IMR-90 (cell line): ENCODE measurements around the gene CCNK. TPM values are rescaled to one million over a fixed set of nuclear protein-coding genes. Genes with fewer than 3 reads are reported as not detected.

Experiments
- ATAC-seq: fragments of 200-7000 bp; cut with Tn5 transposase; 2 replicates; pipeline ENCODE4 v1.9.1; 2020; ENCODE audit warnings: low read depth, mild to moderate bottlenecking, moderate library complexity
- BruUV-seq: library from RNA; stranded (reverse); fragments of 400-500 nt; replicated peaks from 2 replicates; lab custom pipeline; 2021; lab: Mats Ljungman, UMichigan
- CTCF ChIA-PET: fragments of 300-600 bp; formaldehyde crosslinking; extraction: SDS; loops from one replicate; lab custom pipeline; 2021; ENCODE audit warnings: antibody characterized with exemption; lab: Yijun Ruan, JAX
- POLR2A ChIA-PET: fragments of 300-600 bp; sonication (Branson Sonifier 250); formaldehyde crosslinking; loops from one replicate; lab custom pipeline; 2022; ENCODE audit warnings: antibody characterized with exemption; ENCODE audit not compliant: unreplicated experiment; lab: Charles Lee
- DNase-seq: peaks from one replicate; pipeline ENCODE4 v3.0.0; 2013
- H2AFZ ChIP-seq: replicated peaks from 2 replicates; pipeline ENCODE3; 2013; ENCODE audit warnings: low read length, mild to moderate bottlenecking; ENCODE audit not compliant: poor library complexity
- H2AK5ac ChIP-seq: 2 replicates; pipeline ENCODE4 v1.6.1; 2013; ENCODE audit warnings: low read depth, low read length, inconsistent platforms
- H2AK9ac ChIP-seq: replicated peaks from 2 replicates; pipeline ENCODE3; 2013; ENCODE audit warnings: mild to moderate bottlenecking, low read depth, low read length, moderate library complexity; ENCODE audit not compliant: poor library complexity
- H2BK120ac ChIP-seq: 2 replicates; pipeline ENCODE4 v1.6.1; 2013; ENCODE audit warnings: low read depth, low read length, inconsistent platforms
- H2BK15ac ChIP-seq: 3 replicates; pipeline ENCODE4 v1.6.1; 2013; ENCODE audit warnings: low read depth, low read length, inconsistent platforms
- H2BK20ac ChIP-seq: 2 replicates; pipeline ENCODE4 v1.6.1; 2013; ENCODE audit warnings: low read depth, mild to moderate bottlenecking, inconsistent platforms, low read length, moderate library complexity
- H2BK5ac ChIP-seq: 2 replicates; pipeline ENCODE4 v1.6.1; 2013; ENCODE audit warnings: mild to moderate bottlenecking, low read depth, low read length, inconsistent platforms; ENCODE audit not compliant: poor library complexity, severe bottlenecking
- H3K14ac ChIP-seq: replicated peaks from 2 replicates; pipeline ENCODE4 v1.6.1; 2013; ENCODE audit warnings: low read depth, low read length, inconsistent platforms
- H3K18ac ChIP-seq: 2 replicates; pipeline ENCODE4 v1.6.1; 2013; ENCODE audit warnings: low read depth, low read length, control low read depth
- H3K23ac ChIP-seq: 2 replicates; pipeline ENCODE4 v1.6.1; 2013; ENCODE audit warnings: low read depth, low read length, inconsistent platforms
- H3K27ac ChIP-seq: 2 replicates; pipeline ENCODE4 v1.5.1; 2013; ENCODE audit warnings: mild to moderate bottlenecking, control low read depth, low read length; ENCODE audit not compliant: insufficient read depth
- H3K27me3 ChIP-seq: 2 replicates; pipeline ENCODE4 v1.6.1; 2013; ENCODE audit warnings: low read length; ENCODE audit not compliant: control insufficient read depth, insufficient read depth
- H3K36me3 ChIP-seq: 2 replicates; pipeline ENCODE4 v1.6.1; 2013; ENCODE audit warnings: low read length, mixed read lengths; ENCODE audit not compliant: control insufficient read depth, insufficient read depth
- H3K4ac ChIP-seq: 2 replicates; pipeline ENCODE4 v1.6.1; 2013; ENCODE audit warnings: low read depth, low read length, inconsistent platforms
- H3K4me1 ChIP-seq: 2 replicates; pipeline ENCODE4 v1.6.1; 2013; ENCODE audit warnings: low read length, mixed read lengths; ENCODE audit not compliant: control insufficient read depth, insufficient read depth
- H3K4me2 ChIP-seq: 2 replicates; pipeline ENCODE4 v1.6.1; 2013; ENCODE audit warnings: low read depth, mild to moderate bottlenecking, control low read depth, low read length, moderate library complexity
- H3K4me3 ChIP-seq: 2 replicates; pipeline ENCODE4 v1.5.1; 2013; ENCODE audit warnings: low read depth, mild to moderate bottlenecking, control low read depth, low read length, moderate library complexity; ENCODE audit not compliant: insufficient read depth
- H3K56ac ChIP-seq: 2 replicates; pipeline ENCODE4 v1.6.1; 2013; ENCODE audit warnings: low read length, inconsistent platforms; ENCODE audit not compliant: insufficient read depth; ENCODE audit errors: extremely low read depth
- H3K79me1 ChIP-seq, 2 experiments: 2 replicates each; pipeline ENCODE4 v1.6.1; 2013; ENCODE audit warnings: low read length in 2 of 2, inconsistent platforms in 1 of 2, low read depth in 1 of 2
- H3K9ac ChIP-seq: 2 replicates; pipeline ENCODE4 v1.6.1; 2013; ENCODE audit warnings: low read depth, low read length, control low read depth
- H3K9me1 ChIP-seq: 2 replicates; pipeline ENCODE4 v1.6.1; 2013; ENCODE audit warnings: low read length, inconsistent platforms; ENCODE audit not compliant: insufficient read depth
- H3K9me3 ChIP-seq: 2 replicates; pipeline ENCODE4 v1.6.1; 2013; ENCODE audit warnings: low read length; ENCODE audit not compliant: control insufficient read depth, insufficient read depth
- H4K20me1 ChIP-seq: 2 replicates; pipeline ENCODE4 v1.6.1; 2013; ENCODE audit warnings: low read length, inconsistent platforms; ENCODE audit not compliant: insufficient read depth
- H4K5ac ChIP-seq: 2 replicates; pipeline ENCODE4 v1.6.1; 2013; ENCODE audit warnings: mild to moderate bottlenecking, low read depth, low read length, control low read depth
- H4K8ac ChIP-seq, 2 experiments: 2 replicates each; pipeline ENCODE4 v1.6.1; 2013; ENCODE audit warnings: low read depth in 2 of 2, low read length in 2 of 2, control low read depth in 1 of 2, inconsistent platforms in 1 of 2
- H4K91ac ChIP-seq: 2 replicates; pipeline ENCODE4 v1.6.1; 2013; ENCODE audit warnings: low read depth, low read length, inconsistent platforms; ENCODE audit not compliant: insufficient read depth
- CEBPB ChIP-seq: IDR thresholded peaks from 2 replicates; pipeline ENCODE4 v1.6.1; 2012; ENCODE audit warnings: low read depth, low read length, improper control_type of control experiment
- FOS ChIP-seq: fragments of 150-350 bp; IDR thresholded peaks from 2 replicates; pipeline ENCODE4 v1.6.1; 2016; ENCODE audit warnings: low read depth, low read length
- MAFK ChIP-seq: IDR thresholded peaks from 2 replicates; pipeline ENCODE4 v1.6.1; 2012; ENCODE audit warnings: low read depth, low read length, improper control_type of control experiment
- NFE2L2 ChIP-seq: fragments of 150-350 bp; IDR thresholded peaks from 2 replicates; pipeline ENCODE4 v1.6.1; 2016; ENCODE audit warnings: low read depth, mild to moderate bottlenecking, low read length
- POLR2A ChIP-seq: IDR thresholded peaks from 2 replicates; pipeline ENCODE4 v1.6.1; 2012; ENCODE audit warnings: mild to moderate bottlenecking, low read depth, low read length
- SMC3 ChIP-seq: fragments of 150-350 bp; IDR thresholded peaks from 2 replicates; pipeline ENCODE4 v1.6.1; 2016; ENCODE audit warnings: low read depth, mild to moderate bottlenecking, antibody characterized with exemption, low read length, moderate library complexity
- WGBS, 2 experiments: methylation state at CpG; one replicate each; pipeline versions ENCODE4 v1.1.5 to v1.1.7; 2013; ENCODE audit warnings: missing lambda C conversion rate in 2 of 2; ENCODE audit not compliant: insufficient read length in 1 of 2; ENCODE audit errors: extremely low coverage in 2 of 2; 5-methylcytosine and 5-hydroxymethylcytosine counted together
- dilution Hi-C: fragments of 300-500 bp; cut with HindIII; formaldehyde crosslinking; loops from one replicate; pipeline ENCODE4 v1.14.3; 2018; ENCODE audit warnings: low sequenced_read_pairs; ENCODE audit not compliant: unreplicated experiment
- in situ Hi-C: fragments of 300-500 bp; cut with MboI; formaldehyde crosslinking; loops from 3 replicates; pipeline ENCODE4 v1.14.3; 2019; ENCODE audit warnings: low sequenced_read_pairs, inconsistent platforms, mixed read lengths
- intact Hi-C: fragments of 100-400 bp; cut with micrococcal nuclease; formaldehyde crosslinking; loops from 2 replicates; pipeline ENCODE4 v1.10.0; 2022
- polyA plus RNA-seq, 3 experiments: library from polyadenylated mRNA; depleted of rRNA; stranded (reverse); fragments of >200 nt; gene quantifications; 2 replicates each; pipeline ENCODE4 v1.2.3, GENCODE V29; 2012; ENCODE audit warnings: low replicate concordance in 1 of 3
- total RNA-seq: library from RNA; depleted of rRNA; stranded (reverse); fragments of >200 nt; gene quantifications from 2 replicates; pipeline ENCODE4 v1.2.3, GENCODE V29; 2012
- TF ChIP-seq, protein P1 (sequence below): fragments of 150-350 bp; IDR thresholded peaks from 2 replicates; pipeline ENCODE4 v1.6.1; 2016; ENCODE audit warnings: low read depth, mild to moderate bottlenecking, low read length, moderate library complexity, borderline replicate concordance
- TF ChIP-seq, protein P2 (sequence below): conservative IDR thresholded peaks from 2 replicates; pipeline ENCODE4 v1.5.1; 2012; ENCODE audit warnings: mild to moderate bottlenecking, low read depth, low read length, improper control_type of control experiment

CCNK gene
- total and polyA plus RNA-seq, 2 of the 4 experiments (the other 2 are of a cell fraction) = 18.8 to 38.3 TPM

DNA sequence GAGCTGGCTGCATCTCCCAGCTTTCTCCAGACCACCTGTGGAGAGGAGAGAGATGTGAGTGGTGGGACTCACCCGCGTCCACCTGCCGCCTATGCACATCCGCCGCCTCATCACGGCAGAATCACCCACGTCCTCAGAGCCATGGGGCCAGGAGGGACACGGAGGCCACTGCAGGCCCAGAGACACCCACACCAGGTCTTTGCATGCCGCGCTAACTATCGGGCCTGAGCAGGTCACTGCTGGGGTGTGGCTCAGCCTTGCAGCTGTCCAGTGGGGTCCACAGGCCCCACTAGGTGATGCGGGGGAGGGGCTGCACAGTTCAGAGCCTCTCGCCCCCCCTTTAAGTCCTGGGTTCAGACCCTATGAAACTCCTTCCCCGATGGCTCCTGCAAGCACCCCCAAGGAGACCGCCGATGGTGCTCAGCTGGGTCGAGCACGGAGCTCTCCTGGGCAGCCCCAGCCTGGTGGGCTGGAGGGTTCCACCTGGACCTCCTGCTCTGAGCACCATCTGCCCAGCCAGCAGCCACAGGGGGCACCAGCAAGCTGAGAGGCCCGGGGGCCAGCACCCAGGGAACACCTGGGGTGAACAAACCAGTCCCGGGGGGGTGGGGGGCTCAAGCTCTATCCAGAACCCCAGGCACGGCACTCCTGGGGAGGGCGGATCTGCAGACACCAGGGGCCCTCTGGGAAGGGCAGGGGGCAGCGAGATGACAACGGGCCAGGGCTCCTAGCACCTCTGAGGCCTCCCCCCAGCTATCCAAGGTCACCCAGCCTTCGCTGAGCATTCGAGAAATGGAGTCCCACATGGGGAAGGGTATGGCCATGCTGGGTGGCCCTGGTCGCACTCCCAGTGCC, 34.3 kb downstream of the CCNK start:
- Histone ChIP-seq H3K4ac (no peak overlapping the region), H2AFZ (no peak overlapping the region), H2BK5ac (no peak overlapping the region), H3K27ac (no peak overlapping the region), H2AK9ac (no peak overlapping the region), H3K23ac (no peak overlapping the region), H2BK120ac (no peak overlapping the region), H2BK20ac (no peak overlapping the region), H3K9me1 (no peaks in the 10 kb centered on the region), H3K4me1 (peaks cover 15% of the 10 kb centered on the region), H3K4me2 (no peak overlapping the region), H2BK15ac (no peak overlapping the region), H3K27me3 (no peaks in the 10 kb centered on the region), H4K8ac (no peak overlapping the region), H4K5ac (no peak overlapping the region), H3K36me3 (peaks cover 21% of the 10 kb centered on the region), H3K56ac (no peak overlapping the region), H4K91ac (no peak overlapping the region), H2AK5ac (no peak overlapping the region), H3K79me1 (peaks cover 13 to 62% of the 10 kb centered on the region in 2 experiments), H3K9ac (no peak overlapping the region), H3K18ac (no peak overlapping the region), H3K14ac (no peak overlapping the region), H3K4me3 (no peak overlapping the region), H4K20me1 (peaks cover 44% of the 10 kb centered on the region), H3K9me3 (no peaks in the 10 kb centered on the region)
- dilution Hi-C loops = no loop called here
- ATAC-seq (no peak), DNase-seq (no peak)
- in situ Hi-C loops = no loop called here
- TF ChIP-seq POLR2A = no peak
- no peak for TF ChIP-seq SMC3
- TF ChIP-seq, protein P1, sequence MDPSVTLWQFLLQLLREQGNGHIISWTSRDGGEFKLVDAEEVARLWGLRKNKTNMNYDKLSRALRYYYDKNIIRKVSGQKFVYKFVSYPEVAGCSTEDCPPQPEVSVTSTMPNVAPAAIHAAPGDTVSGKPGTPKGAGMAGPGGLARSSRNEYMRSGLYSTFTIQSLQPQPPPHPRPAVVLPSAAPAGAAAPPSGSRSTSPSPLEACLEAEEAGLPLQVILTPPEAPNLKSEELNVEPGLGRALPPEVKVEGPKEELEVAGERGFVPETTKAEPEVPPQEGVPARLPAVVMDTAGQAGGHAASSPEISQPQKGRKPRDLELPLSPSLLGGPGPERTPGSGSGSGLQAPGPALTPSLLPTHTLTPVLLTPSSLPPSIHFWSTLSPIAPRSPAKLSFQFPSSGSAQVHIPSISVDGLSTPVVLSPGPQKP = no peak
- no peak for TF ChIP-seq CEBPB
- TF ChIP-seq, protein P2, sequence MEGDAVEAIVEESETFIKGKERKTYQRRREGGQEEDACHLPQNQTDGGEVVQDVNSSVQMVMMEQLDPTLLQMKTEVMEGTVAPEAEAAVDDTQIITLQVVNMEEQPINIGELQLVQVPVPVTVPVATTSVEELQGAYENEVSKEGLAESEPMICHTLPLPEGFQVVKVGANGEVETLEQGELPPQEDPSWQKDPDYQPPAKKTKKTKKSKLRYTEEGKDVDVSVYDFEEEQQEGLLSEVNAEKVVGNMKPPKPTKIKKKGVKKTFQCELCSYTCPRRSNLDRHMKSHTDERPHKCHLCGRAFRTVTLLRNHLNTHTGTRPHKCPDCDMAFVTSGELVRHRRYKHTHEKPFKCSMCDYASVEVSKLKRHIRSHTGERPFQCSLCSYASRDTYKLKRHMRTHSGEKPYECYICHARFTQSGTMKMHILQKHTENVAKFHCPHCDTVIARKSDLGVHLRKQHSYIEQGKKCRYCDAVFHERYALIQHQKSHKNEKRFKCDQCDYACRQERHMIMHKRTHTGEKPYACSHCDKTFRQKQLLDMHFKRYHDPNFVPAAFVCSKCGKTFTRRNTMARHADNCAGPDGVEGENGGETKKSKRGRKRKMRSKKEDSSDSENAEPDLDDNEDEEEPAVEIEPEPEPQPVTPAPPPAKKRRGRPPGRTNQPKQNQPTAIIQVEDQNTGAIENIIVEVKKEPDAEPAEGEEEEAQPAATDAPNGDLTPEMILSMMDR = no peak
- no peak for TF ChIP-seq MAFK
- TF ChIP-seq NFE2L2 = no peak
- no peak for TF ChIP-seq FOS
- intact Hi-C loops = no loop called here
- ChIA-PET POLR2A (no interaction called here), CTCF (interaction anchor here (1.7 kb wide), 1 partner anchor 94 kb away, joined by 4 read pairs; no protein-coding TSS in a partner anchor)
- WGBS, 2 experiments = 95% methylated on average over 10 of the region's 27 CpGs; no CpG with 5 or more reads in 1 of the 2 experiments
- BruUV-seq = no TSS peak
